GM19035 (cell line): ENCODE measurements around the gene NNT.
"Not testable (repeated sequence)": the region's sequence is repeated elsewhere in the genome, so short reads cannot be mapped to it uniquely, and the experiment has no call there.

Experiments
- ATAC-seq: cut with Tn5 transposase; IDR thresholded peaks from one replicate; pipeline ENCODE4 v1.9.1; 2021; ENCODE audit not compliant: unreplicated experiment

The NNT gene

DNA sequence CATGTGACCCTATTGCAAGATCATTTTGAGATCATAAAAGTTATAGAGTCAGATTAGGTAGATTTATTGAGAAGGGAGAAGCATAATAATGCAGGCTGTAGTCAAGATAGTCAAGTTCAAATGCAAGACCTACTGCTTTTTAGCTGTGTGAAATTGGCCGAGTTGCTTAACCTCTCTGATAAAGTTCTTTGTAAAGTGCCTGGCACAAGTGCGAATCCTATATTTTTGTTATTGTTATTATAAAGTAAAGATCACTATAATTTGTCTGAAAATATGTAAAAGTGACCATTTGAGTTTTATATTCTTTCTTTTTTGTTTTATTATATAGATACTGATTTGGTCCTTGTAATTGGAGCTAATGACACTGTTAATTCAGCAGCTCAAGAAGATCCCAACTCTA, 99.3 kb downstream of the NNT start:
- no peak for ATAC-seq

DNA sequence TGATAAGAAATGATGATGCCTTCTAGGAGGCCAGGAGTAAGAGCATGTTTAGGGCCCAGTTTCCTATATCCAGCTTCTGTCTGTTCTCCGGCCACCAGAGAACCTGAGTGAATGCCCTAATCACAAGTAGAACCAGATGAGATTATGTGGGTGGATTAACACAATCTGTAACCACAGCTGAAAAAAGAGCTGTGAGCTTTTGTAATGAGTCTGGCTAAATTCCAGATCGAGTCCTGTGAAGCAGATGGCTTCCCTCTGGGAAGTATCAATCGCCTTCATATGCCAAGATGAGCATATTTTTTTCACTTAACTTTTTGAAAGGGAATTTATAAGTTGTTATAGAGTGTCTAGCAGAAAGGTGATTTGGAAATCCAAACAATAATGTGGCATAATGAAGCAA, 99.8 kb downstream of the NNT start:
- no peak for ATAC-seq

DNA sequence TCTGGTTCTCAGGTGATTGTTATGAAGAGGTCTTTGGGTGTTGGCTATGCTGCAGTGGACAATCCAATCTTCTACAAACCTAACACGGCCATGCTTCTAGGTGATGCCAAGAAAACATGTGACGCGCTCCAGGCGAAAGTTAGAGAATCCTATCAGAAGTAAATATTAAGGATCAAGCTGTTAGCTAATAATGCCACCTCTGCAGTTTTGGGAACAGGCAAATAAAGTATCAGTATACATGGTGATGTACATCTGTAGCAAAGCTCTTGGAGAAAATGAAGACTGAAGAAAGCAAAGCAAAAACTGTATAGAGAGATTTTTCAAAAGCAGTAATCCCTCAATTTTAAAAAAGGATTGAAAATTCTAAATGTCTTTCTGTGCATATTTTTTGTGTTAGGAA, 101.3 kb downstream of the NNT start:
- ATAC-seq, result no peak

DNA sequence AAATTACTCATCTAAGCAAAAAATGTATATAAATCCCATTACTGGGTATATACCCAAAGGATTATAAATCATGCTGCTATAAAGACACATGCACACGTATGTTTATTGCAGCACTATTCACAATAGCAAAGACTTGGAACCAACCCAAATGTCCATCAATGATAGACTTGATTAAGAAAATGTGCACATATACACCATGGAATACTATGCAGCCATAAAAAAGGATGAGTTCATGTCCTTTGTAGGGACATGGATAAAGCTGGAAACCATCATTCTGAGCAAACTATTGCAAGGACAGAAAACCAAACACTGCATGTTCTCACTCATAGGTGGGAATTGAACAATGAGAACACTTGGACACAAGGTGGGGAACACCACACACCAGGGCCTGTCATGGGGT, 103.6 kb downstream of the NNT start:
- ATAC-seq, result not testable (repeated sequence)

DNA sequence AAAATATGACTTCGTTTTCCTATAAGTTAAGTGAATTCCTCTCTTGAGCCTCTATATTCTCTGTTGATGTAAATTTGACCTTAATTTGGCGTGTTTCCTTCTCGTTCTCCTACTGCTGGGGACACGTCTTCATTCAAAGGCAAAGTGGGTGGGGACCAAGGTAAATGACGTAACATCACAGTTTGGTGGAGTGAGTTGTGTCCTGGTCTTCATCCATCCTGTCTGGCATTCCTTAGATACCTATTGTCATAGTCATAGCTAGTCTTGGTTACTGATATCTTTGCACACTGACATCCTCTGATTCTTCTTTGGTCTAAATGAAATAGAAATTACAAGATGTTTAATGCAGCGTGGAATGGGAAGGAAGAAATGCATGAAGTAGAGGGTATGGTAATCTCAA, 108.5 kb downstream of the NNT start:
- ATAC-seq, result no peak

DNA sequence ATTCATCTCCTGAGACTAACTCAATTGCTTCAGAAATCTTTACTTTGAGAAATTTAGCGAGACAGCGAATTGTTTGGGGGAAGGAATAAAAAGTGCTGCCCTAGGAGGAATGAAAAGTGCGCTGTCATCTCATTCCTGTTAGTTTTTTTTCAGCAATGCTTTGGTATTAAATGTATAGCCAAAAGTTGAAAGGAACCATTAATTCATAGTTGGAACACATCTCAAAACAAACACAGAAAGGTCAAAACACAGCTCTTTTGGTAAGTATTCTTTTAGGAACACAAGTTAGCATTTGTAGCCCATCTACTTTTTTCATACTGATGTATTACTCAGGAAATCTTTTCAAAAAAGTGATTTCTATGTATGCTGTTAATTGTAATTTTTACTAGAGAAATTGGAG, 109.1 kb downstream of the NNT start:
- ATAC-seq, result no peak

DNA sequence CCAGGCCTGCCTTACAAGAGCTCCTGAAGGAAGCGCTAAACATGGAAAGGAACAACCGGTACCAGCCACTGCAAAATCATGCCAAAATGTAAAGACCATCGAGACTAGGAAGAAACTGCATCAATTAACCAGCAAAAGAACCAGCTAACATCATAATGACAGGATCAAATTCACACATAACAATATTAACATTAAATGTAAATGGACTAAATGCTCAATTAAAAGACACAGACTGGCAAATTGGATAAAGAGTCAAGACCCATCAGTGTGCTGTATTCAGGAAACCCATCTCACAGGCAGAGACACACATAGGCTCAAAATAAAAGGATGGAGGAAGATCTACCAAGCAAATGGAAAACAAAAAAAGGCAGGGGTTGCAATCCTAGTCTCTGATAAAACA, 116.8 kb downstream of the NNT start:
- not testable (repeated sequence) for ATAC-seq

DNA sequence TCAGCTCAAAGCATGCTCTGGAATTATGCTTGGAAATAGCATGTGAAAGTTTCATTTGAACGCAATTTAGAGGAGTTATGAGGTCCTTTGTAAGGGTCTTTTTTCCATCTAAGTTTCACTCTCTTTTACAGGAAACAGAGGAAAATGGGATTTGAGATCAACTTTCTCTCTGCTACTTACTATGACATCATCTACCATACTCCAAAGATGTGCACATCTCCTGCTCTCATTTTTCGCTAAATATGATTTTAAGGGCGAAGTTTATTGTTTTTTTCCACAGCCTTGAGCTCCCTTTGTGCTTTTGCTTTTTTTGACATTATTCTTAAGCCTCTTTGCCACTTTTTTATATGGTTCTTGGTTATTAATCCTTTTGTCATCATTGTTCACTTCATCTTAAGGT, 125.6 kb downstream of the NNT start:
- no peak for ATAC-seq

DNA sequence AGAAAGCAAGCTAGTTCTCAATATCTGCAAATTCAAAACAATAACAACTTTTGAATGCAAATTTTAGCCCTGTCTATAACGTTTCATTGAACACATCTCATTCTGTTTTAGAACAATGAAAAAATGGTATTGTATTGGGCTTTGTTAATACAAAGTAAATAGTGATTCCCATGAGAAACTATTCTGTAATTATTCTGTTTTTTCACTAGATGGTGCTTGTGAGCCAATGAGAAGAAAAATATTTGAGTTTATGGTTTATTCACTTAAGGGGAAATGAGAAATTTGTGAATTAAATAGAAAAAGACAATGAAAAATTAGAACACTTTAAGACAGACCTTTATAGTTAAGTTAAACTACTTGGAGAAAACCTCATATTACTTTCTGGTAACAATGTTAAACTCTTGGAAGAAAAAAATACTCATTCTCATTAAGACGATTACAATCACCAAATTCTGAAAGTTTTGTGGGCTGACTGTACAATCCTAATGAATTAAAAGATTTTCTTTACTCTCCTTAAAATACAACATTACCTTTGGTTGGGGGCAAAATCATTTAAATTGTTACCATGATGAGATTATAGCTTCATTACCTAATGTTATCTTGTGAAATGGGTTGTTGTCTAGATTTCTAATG, 127.0 kb downstream of the NNT start:
- ATAC-seq, result no peak

DNA sequence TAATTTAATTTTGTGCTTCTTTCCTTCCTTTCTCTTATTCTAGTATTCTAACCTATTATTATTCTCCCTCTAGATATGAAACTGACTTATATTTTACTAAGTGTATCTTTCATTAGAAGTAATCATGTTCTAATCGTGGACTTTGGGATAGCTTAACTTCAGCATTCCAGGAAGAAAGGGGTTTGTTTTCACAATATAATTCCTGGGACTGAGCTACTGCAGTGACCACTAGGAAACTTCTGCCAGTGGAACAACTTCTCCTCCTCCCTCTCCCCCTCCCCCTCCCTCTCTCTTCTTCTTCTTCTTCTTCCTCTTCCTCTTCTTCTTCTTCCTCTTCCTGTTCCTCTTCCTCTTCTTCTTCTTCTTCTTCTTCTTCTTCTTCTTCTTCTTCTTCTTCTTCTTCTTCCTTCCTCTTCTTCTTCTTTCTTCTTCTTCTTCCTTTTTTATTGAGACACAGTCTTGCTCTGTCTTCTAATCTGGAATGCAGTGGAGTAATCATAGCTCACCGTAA, 127.9 kb downstream of the NNT start:
- ATAC-seq, result no peak

DNA sequence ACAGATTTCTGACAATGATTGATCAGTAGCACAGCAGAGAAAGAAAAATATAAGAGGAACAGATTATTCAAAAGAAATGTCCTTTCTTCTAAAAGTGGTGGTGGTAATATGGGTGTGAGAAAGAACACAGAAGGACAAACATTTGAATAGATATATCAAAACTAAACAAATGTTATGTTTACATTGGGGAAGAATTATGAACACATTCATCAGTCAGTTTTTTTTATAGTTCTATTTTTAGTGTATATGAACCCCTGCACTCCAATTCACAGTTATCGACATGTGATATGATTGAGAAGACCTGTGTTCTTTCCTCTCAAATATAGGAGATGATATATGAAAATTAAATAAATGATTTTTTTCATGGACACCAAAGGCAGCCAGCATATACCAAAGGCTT, 128.6 kb downstream of the NNT start:
- no peak for ATAC-seq

DNA sequence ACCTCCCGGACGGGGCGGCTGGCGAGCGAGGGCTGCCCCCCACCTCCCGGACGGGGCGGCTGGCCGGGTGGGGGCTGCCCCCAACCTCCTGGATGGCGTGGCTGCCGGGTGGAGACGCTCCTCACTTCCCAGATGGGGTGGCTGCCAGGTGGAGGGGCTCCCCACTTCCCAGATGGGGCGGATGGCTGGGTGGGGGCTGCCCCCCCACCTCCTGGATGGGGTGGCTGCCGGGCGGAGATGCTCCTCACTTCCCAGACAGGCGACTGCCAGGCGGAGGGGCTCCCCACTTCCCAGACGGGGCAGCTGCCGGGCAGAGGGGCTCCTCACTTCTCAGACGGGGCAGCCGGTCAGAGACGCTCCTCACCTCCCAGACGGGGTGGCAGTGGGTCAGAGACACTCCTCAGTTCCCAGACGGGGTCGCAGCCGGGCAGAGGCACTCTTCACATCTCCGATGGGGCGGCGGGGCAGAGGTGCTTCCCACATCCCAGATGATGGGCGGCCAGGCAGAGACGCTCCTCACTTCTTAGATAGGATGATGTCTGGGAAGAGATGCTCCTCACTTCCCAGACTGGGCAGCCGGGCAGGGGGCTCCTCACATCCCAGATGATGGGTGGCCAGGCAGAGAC, 143.1 kb downstream of the NNT start:
- ATAC-seq, result not testable (repeated sequence)

DNA sequence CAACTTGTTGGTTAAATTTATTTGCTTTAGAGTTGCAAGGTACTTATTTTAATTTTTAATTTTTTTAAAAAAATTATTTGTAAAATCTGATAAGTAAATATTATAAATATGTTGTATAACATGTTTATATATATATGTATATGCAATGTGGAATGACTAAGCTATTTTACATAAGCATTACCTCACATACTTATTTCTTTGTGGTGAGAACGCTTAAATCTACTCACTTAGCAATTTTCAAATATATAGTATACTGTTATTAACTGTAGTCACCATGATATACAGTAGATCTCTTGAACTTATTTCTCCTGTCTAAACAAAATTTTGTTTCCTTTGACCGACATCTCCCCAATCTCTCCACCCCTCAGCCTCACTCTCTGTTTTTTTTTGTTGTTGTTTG, 147.8 kb downstream of the NNT start:
- ATAC-seq, result no peak

DNA sequence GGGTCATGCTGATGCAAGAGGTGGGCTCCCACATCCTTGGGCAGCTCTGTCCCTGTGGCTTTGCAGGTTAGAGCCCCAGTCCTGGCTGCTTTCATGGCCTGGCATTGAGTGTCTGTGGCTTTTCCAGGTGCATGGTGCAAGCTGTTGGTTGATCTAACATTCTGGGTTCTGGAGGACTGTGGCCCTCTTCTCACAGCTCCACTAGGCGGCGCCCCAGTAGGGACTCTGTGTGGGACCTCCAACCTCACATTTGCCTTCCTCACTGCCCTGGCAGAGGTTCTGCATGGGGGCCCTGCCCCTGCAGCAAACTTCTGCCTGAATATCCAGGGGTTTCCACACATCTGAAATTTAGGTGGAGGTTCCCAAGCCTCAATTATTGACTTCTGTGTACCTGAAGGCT, 150.1 kb downstream of the NNT start:
- no peak for ATAC-seq
